SK-N-SH (cell line): Measurements from ENCODE around the gene TMEM131L. TPM values are rescaled to one million over a fixed set of nuclear protein-coding genes. Genes with fewer than 3 reads are reported as not detected.

Source experiments
- CTCF ChIA-PET: fragments of 300-600, 350-600 bp; formaldehyde crosslinking; extraction: SDS; loops from one replicate; lab custom pipeline; 2021; lab: Yijun Ruan, JAX
- POLR2A ChIA-PET: fragments of 350-600 bp; sonication (Branson Sonifier 250); formaldehyde crosslinking; extraction: SDS; loops from one replicate; lab custom pipeline; 2020; ENCODE audit warnings: antibody characterized with exemption, inconsistent platforms; lab: Yijun Ruan, JAX
- DNase-seq: peaks from one replicate; pipeline ENCODE4 v3.0.0; 2012
- H2AFZ ChIP-seq: fragments of 200-600 bp; sonication (generic); 2 replicates; pipeline ENCODE4 v1.8.1; 2016; ENCODE audit warnings: antibody characterized with exemption, mild to moderate bottlenecking, low read depth
- H3F3A ChIP-seq: fragments of 200-600 bp; sonication (generic); replicated peaks from 2 replicates; pipeline ENCODE3; 2016; ENCODE audit warnings: antibody characterized with exemption, mild to moderate bottlenecking; ENCODE audit not compliant: insufficient read depth
- H3K27ac ChIP-seq, 2 experiments: fragments of 200-500 bp in 1 of 2; fragments of 200-600 bp in 1 of 2; sonication (Bioruptor generic) in 1 of 2; sonication (generic), shearing (Covaris generic) in 1 of 2; 2 replicates each; pipeline versions ENCODE4 v1.5.1 to v1.6.1; 2014 to 2016; ENCODE audit warnings: low read depth in 2 of 2, inconsistent platforms in 1 of 2, low read length in 1 of 2, mild to moderate bottlenecking in 1 of 2, mixed read lengths in 1 of 2
- H3K27me3 ChIP-seq: fragments of 200-600 bp; sonication (generic), shearing (Covaris generic); 2 replicates; pipeline ENCODE4 v1.6.1; 2016; ENCODE audit warnings: mixed run types; ENCODE audit not compliant: insufficient read depth
- H3K36me3 ChIP-seq, 2 experiments: fragments of 200-500 bp in 1 of 2; fragments of 200-600 bp in 1 of 2; sonication (Bioruptor generic) in 1 of 2; sonication (generic) in 1 of 2; replicated peaks in 1 of 2; 2 replicates each; pipeline versions ENCODE3 to v1.5.1; 2014 to 2016; ENCODE audit warnings: low read length in 1 of 2, mild to moderate bottlenecking in 1 of 2; ENCODE audit not compliant: insufficient read depth in 2 of 2, control insufficient read depth in 1 of 2
- H3K4me1 ChIP-seq, 2 experiments: fragments of 200-500 bp in 1 of 2; fragments of 200-600 bp in 1 of 2; sonication (Bioruptor generic) in 1 of 2; sonication (generic), shearing (Covaris generic) in 1 of 2; 2 replicates each; pipeline versions ENCODE4 v1.5.1 to v1.6.1; 2014 to 2016; ENCODE audit warnings: low read depth in 1 of 2, low read length in 1 of 2, mixed run types in 1 of 2; ENCODE audit not compliant: insufficient read depth in 2 of 2, control insufficient read depth in 1 of 2
- H3K4me2 ChIP-seq: fragments of 200-600 bp; sonication (generic), shearing (Covaris generic); 2 replicates; pipeline ENCODE4 v1.6.1; 2017; ENCODE audit warnings: mixed run types
- H3K4me3 ChIP-seq, 2 experiments: fragments of 200-500 bp in 1 of 2; fragments of 200-600 bp in 1 of 2; sonication (Bioruptor generic) in 1 of 2; sonication (generic), shearing (Covaris generic) in 1 of 2; 2 replicates each; pipeline versions ENCODE4 v1.5.1 to v1.8.1; 2014 to 2016; ENCODE audit warnings: low read depth in 2 of 2, inconsistent platforms in 1 of 2, low read length in 1 of 2, mild to moderate bottlenecking in 1 of 2, mixed read lengths in 1 of 2, moderate library complexity in 1 of 2
- H3K79me2 ChIP-seq: fragments of 200-600 bp; sonication (generic); 2 replicates; pipeline ENCODE4 v1.8.1; 2017; ENCODE audit warnings: mild to moderate bottlenecking; ENCODE audit not compliant: insufficient read depth
- H3K9ac ChIP-seq: fragments of 200-600 bp; sonication (generic); 2 replicates; pipeline ENCODE4 v1.6.1; 2017; ENCODE audit warnings: mixed run types
- H3K9me2 ChIP-seq: fragments of 200-600 bp; sonication (generic); 2 replicates; pipeline ENCODE4 v1.6.1; 2017; ENCODE audit warnings: mixed run types
- H3K9me3 ChIP-seq: fragments of 200-600 bp; sonication (generic); 2 replicates; pipeline ENCODE4 v1.6.1; 2017; ENCODE audit warnings: mixed run types, mild to moderate bottlenecking, moderate library complexity
- H4K20me1 ChIP-seq: fragments of 200-600 bp; sonication (generic); 2 replicates; pipeline ENCODE4 v1.6.1; 2017; ENCODE audit warnings: mild to moderate bottlenecking, mixed run types; ENCODE audit not compliant: insufficient read depth
- FOXJ3 ChIP-seq: sonication (generic); formaldehyde crosslinking; IDR thresholded peaks from 2 replicates; pipeline ENCODE4 v1.5.1; 2020; ENCODE audit warnings: mild to moderate bottlenecking, missing genetic modification reagents
- NFIC ChIP-seq: IDR thresholded peaks from 2 replicates; pipeline ENCODE4 v1.4.0; 2012; ENCODE audit warnings: borderline replicate concordance
- RXRA ChIP-seq: IDR thresholded peaks from 2 replicates; pipeline ENCODE4 v1.4.0; 2012; ENCODE audit warnings: low read depth, mild to moderate bottlenecking, borderline replicate concordance
- SMC3 ChIP-seq: IDR thresholded peaks from 2 replicates; pipeline ENCODE4 v1.6.1; 2012; ENCODE audit warnings: low read depth, low read length, improper control_type of control experiment
- TEAD4 ChIP-seq: IDR thresholded peaks from 2 replicates; pipeline ENCODE4 v1.4.0; 2012; ENCODE audit warnings: mild to moderate bottlenecking, borderline replicate concordance; ENCODE audit not compliant: insufficient read depth
- WGBS: methylation state at CpG from one replicate; pipeline ENCODE4 v1.1.6; 2017; ENCODE audit warnings: low lambda C conversion rate; 5-methylcytosine and 5-hydroxymethylcytosine counted together
- polyA plus RNA-seq, 3 experiments: library from polyadenylated mRNA; depleted of rRNA; stranded (reverse); fragments of >200 nt; gene quantifications; 2 replicates each; pipeline ENCODE4 v1.2.3, GENCODE V29; 2012
- TF ChIP-seq, protein P1 (sequence below): IDR thresholded peaks from 2 replicates; pipeline ENCODE4 v1.4.0; 2012; ENCODE audit warnings: low read depth, borderline replicate concordance
- TF ChIP-seq, protein P2 (sequence below): IDR thresholded peaks from 2 replicates; pipeline ENCODE4 v1.6.1; 2012; ENCODE audit warnings: mild to moderate bottlenecking, low read depth, low read length, moderate library complexity
- TF ChIP-seq, protein P3 (sequence below): fragments of 150-350 bp; IDR thresholded peaks from 2 replicates; pipeline ENCODE4 v1.6.1; 2016; ENCODE audit warnings: mild to moderate bottlenecking, low read depth, low read length

The TMEM131L gene
- polyA plus RNA-seq, 1 of the 3 experiments (the other 2 are of a cell fraction), result 6.2 TPM

- H3K9me3 ChIP-seq, result no peaks in the 10 kb centered on the region
- ChIA-PET POLR2A (no interaction called here), CTCF (interaction anchor here (1.1 kb wide), 1 partner anchor 135 kb away, joined by 3 read pairs; no protein-coding TSS in a partner anchor)
- no peak overlapping the region for H3K27ac ChIP-seq
- DNase-seq, result no peak
- H3K4me2 ChIP-seq, result no peak overlapping the region
- H3K4me3 ChIP-seq, result no peak overlapping the region
- H3K9ac ChIP-seq, result no peak overlapping the region
- H3K9me2 ChIP-seq, result no peaks in the 10 kb centered on the region
- no peaks in the 10 kb centered on the region for H3K79me2 ChIP-seq
- H3K4me1 ChIP-seq, result no peaks in the 10 kb centered on the region
- H3K36me3 ChIP-seq, result no peaks in the 10 kb centered on the region
- 87% methylated on average over 13 of the region's 13 CpGs for WGBS
- 0 out of 2 replicates have a peak overlapping the region, but pooled peaks have one; percentile 6 for H2AFZ ChIP-seq
- no peaks in the 10 kb centered on the region for H3F3A ChIP-seq
- no peak for TF ChIP-seq TEAD4
- TF ChIP-seq, protein P1, sequence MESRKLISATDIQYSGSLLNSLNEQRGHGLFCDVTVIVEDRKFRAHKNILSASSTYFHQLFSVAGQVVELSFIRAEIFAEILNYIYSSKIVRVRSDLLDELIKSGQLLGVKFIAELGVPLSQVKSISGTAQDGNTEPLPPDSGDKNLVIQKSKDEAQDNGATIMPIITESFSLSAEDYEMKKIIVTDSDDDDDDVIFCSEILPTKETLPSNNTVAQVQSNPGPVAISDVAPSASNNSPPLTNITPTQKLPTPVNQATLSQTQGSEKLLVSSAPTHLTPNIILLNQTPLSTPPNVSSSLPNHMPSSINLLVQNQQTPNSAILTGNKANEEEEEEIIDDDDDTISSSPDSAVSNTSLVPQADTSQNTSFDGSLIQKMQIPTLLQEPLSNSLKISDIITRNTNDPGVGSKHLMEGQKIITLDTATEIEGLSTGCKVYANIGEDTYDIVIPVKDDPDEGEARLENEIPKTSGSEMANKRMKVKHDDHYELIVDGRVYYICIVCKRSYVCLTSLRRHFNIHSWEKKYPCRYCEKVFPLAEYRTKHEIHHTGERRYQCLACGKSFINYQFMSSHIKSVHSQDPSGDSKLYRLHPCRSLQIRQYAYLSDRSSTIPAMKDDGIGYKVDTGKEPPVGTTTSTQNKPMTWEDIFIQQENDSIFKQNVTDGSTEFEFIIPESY, result no peak
- TF ChIP-seq, protein P2, sequence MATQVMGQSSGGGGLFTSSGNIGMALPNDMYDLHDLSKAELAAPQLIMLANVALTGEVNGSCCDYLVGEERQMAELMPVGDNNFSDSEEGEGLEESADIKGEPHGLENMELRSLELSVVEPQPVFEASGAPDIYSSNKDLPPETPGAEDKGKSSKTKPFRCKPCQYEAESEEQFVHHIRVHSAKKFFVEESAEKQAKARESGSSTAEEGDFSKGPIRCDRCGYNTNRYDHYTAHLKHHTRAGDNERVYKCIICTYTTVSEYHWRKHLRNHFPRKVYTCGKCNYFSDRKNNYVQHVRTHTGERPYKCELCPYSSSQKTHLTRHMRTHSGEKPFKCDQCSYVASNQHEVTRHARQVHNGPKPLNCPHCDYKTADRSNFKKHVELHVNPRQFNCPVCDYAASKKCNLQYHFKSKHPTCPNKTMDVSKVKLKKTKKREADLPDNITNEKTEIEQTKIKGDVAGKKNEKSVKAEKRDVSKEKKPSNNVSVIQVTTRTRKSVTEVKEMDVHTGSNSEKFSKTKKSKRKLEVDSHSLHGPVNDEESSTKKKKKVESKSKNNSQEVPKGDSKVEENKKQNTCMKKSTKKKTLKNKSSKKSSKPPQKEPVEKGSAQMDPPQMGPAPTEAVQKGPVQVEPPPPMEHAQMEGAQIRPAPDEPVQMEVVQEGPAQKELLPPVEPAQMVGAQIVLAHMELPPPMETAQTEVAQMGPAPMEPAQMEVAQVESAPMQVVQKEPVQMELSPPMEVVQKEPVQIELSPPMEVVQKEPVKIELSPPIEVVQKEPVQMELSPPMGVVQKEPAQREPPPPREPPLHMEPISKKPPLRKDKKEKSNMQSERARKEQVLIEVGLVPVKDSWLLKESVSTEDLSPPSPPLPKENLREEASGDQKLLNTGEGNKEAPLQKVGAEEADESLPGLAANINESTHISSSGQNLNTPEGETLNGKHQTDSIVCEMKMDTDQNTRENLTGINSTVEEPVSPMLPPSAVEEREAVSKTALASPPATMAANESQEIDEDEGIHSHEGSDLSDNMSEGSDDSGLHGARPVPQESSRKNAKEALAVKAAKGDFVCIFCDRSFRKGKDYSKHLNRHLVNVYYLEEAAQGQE, result no peak
- no peak for TF ChIP-seq FOXJ3 (CRISPR knock-in tag)
- TF ChIP-seq, protein P3, sequence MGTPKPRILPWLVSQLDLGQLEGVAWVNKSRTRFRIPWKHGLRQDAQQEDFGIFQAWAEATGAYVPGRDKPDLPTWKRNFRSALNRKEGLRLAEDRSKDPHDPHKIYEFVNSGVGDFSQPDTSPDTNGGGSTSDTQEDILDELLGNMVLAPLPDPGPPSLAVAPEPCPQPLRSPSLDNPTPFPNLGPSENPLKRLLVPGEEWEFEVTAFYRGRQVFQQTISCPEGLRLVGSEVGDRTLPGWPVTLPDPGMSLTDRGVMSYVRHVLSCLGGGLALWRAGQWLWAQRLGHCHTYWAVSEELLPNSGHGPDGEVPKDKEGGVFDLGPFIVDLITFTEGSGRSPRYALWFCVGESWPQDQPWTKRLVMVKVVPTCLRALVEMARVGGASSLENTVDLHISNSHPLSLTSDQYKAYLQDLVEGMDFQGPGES, result no peak
- no peak for TF ChIP-seq RXRA
- no peak for TF ChIP-seq SMC3
- no peak for TF ChIP-seq NFIC
- TF ChIP-seq, all 33 proteins: peak for 0
- Histone ChIP-seq H3K27me3 (no peaks in the 10 kb centered on the region), H4K20me1 (no peaks in the 10 kb centered on the region)
Measured at GRCh38 chr4:153438916-153439756, 27.0 kb upstream of the TMEM131L start.
